ENCODE data around the gene ZNF280C.

- no peak for TF ChIP-seq CTCF (IDR thresholded peaks at IDR 0.05; ENCODE audit: low read depth, low read length)
- TF ChIP-seq POLR2A (IDR thresholded peaks at IDR 0.05; ENCODE audit: extremely low read depth, insufficient read length): no peak
- TF ChIP-seq MAX (IDR thresholded peaks at IDR 0.05; ENCODE audit: low read depth, low read length): no peak
Measured at GRCh38 chrX:130158311-130158710, 110.4 kb downstream of the ZNF280C start.

Measured in NB4 (cell line).